CD14-positive monocyte (primary cell): ENCODE measurements around the gene BCAS1. TPM values are rescaled to one million over a fixed set of nuclear protein-coding genes. Genes with fewer than 3 reads are reported as not detected.
"Not testable (repeated sequence)": the region's sequence is repeated elsewhere in the genome, so short reads cannot be mapped to it uniquely, and the experiment has no call there.

ENCODE experiments used
- DNase-seq, 3 donors: peaks; one replicate each; pipeline ENCODE4 v3.0.0-alpha.2; 2011 to 2022
- H2AFZ ChIP-seq: 2 replicates; pipeline ENCODE4 v1.6.0; 2012; ENCODE audit warnings: mild to moderate bottlenecking, low read depth, low read length, inconsistent platforms; ENCODE audit not compliant: insufficient read depth, poor library complexity, severe bottlenecking
- H3K27ac ChIP-seq, 2 donors: 1 replicate in 1 of 2; 2 replicates in 1 of 2; pipeline ENCODE4 v1.5.1; 2012 to 2013; ENCODE audit warnings: low read length in 2 of 2, control low read depth in 1 of 2, inconsistent platforms in 1 of 2, low read depth in 1 of 2, mild to moderate bottlenecking in 1 of 2
- H3K27me3 ChIP-seq, 2 donors: one replicate each; pipeline versions ENCODE4 v1.6.0 to v1.6.1; 2011 to 2013; ENCODE audit warnings: low read length in 2 of 2; ENCODE audit not compliant: control insufficient read depth in 2 of 2, insufficient read depth in 2 of 2
- H3K36me3 ChIP-seq, 2 donors: replicated peaks in 1 of 2; 1 replicate in 1 of 2; 2 replicates in 1 of 2; pipeline versions ENCODE4 v1.5.1 to v1.6.1; 2012 to 2013; ENCODE audit warnings: low read length in 2 of 2, control low read depth in 1 of 2, inconsistent platforms in 1 of 2, mild to moderate bottlenecking in 1 of 2; ENCODE audit not compliant: insufficient read depth in 2 of 2, control insufficient read depth in 1 of 2
- H3K4me1 ChIP-seq, 2 donors: 1 replicate in 1 of 2; 2 replicates in 1 of 2; pipeline versions ENCODE4 v1.5.1 to v1.6.1; 2012 to 2013; ENCODE audit warnings: low read length in 2 of 2, control low read depth in 1 of 2, inconsistent platforms in 1 of 2, mild to moderate bottlenecking in 1 of 2, moderate library complexity in 1 of 2; ENCODE audit not compliant: insufficient read depth in 2 of 2, control insufficient read depth in 1 of 2
- H3K4me2 ChIP-seq: replicated peaks from 2 replicates; pipeline ENCODE3; 2012; ENCODE audit warnings: low read length, moderate library complexity, mild to moderate bottlenecking; ENCODE audit not compliant: poor library complexity, severe bottlenecking; ENCODE audit errors: extremely low read depth
- H3K4me3 ChIP-seq, 3 experiments: fragments of 200-600 bp in 1 of 3; sonication (generic) in 1 of 3; replicated peaks in 1 of 3; 1 replicate in 2 of 3; 2 replicates in 1 of 3; pipeline ENCODE4 v1.5.1; 2011 to 2013; ENCODE audit warnings: low read length in 3 of 3, mild to moderate bottlenecking in 3 of 3, control low read depth in 2 of 3, low read depth in 2 of 3, inconsistent platforms in 1 of 3, moderate library complexity in 1 of 3
- H3K79me2 ChIP-seq: 2 replicates; pipeline ENCODE4 v1.6.0; 2012; ENCODE audit warnings: mild to moderate bottlenecking, control low read depth, inconsistent platforms, low read length, moderate library complexity; ENCODE audit not compliant: insufficient read depth
- H3K9ac ChIP-seq: 2 replicates; pipeline ENCODE4 v1.6.0; 2017; ENCODE audit warnings: low read length, mild to moderate bottlenecking; ENCODE audit not compliant: insufficient read depth, poor library complexity, severe bottlenecking
- H3K9me3 ChIP-seq, 2 donors: replicated peaks in 1 of 2; 1 replicate in 1 of 2; 2 replicates in 1 of 2; pipeline versions ENCODE4 v1.5.1 to v1.6.1; 2012 to 2013; ENCODE audit warnings: low read length in 2 of 2, control low read depth in 1 of 2; ENCODE audit not compliant: control insufficient read depth in 1 of 2, insufficient read depth in 1 of 2
- H4K20me1 ChIP-seq: 2 replicates; pipeline ENCODE4 v1.6.0; 2012; ENCODE audit warnings: mild to moderate bottlenecking, low read length, control low read depth, moderate library complexity; ENCODE audit not compliant: insufficient read depth
- H3K27ac Mint-ChIP-seq, 7 donors: one replicate each; pipeline ENCODE4 v1.8.0; 2020; ENCODE audit warnings: mild to moderate bottlenecking in 7 of 7, mixed read lengths in 7 of 7, moderate library complexity in 6 of 7, inconsistent platforms in 2 of 7
- H3K27me3 Mint-ChIP-seq, 3 donors: one replicate each; pipeline ENCODE4 v1.8.0; 2021 to 2022; ENCODE audit warnings: low read depth in 3 of 3, mild to moderate bottlenecking in 3 of 3, mixed read lengths in 3 of 3, moderate library complexity in 3 of 3, inconsistent platforms in 1 of 3
- H3K36me3 Mint-ChIP-seq, 2 donors: one replicate each; pipeline ENCODE4 v1.8.0; 2020; ENCODE audit warnings: mixed read lengths in 2 of 2, inconsistent platforms in 1 of 2, mild to moderate bottlenecking in 1 of 2
- H3K4me1 Mint-ChIP-seq: one replicate; pipeline ENCODE4 v1.8.0; 2020; ENCODE audit warnings: mild to moderate bottlenecking, mixed read lengths
- H3K4me3 Mint-ChIP-seq, 2 donors: one replicate each; pipeline ENCODE4 v1.8.0; 2020; ENCODE audit warnings: mild to moderate bottlenecking in 2 of 2, mixed read lengths in 2 of 2, moderate library complexity in 1 of 2
- H3K9me3 Mint-ChIP-seq, 7 donors: one replicate each; pipeline ENCODE4 v1.8.0; 2020 to 2022; ENCODE audit warnings: mixed read lengths in 7 of 7, mild to moderate bottlenecking in 6 of 7, moderate library complexity in 6 of 7, inconsistent platforms in 2 of 7
- WGBS: methylation state at CpG from one replicate; pipeline ENCODE4 v1.1.5; 2013; ENCODE audit warnings: missing lambda C conversion rate; ENCODE audit not compliant: insufficient coverage; 5-methylcytosine and 5-hydroxymethylcytosine counted together
- intact Hi-C, 2 donors: fragments of 100-400 bp; cut with micrococcal nuclease; formaldehyde crosslinking; loops; one replicate each; pipeline versions ENCODE4 v1.15.0 to v1.15.1; 2023
- polyA plus RNA-seq, 3 donors: library from polyadenylated mRNA; depleted of rRNA in 1 of 3; unstranded in 2 of 3; stranded (reverse) in 1 of 3; fragments of 300-500 nt in 2 of 3; fragments of >200 nt in 1 of 3; fragmentation: Illumina TruSeq in 2 of 3; gene quantifications; 1 replicate in 2 of 3; 2 replicates in 1 of 3; pipeline ENCODE4 v1.2.3, GENCODE V29; 2012 to 2021
- TF ChIP-seq, protein P1 (sequence below): fragments of 200-600 bp; IDR thresholded peaks from one replicate; pipeline ENCODE4 v1.8.0; 2022; ENCODE audit warnings: antibody characterized with exemption, mild to moderate bottlenecking

Gene BCAS1
- polyA plus RNA-seq, 3 donors, result 0.01 to 0.02 TPM; not detected in 1

DNA sequence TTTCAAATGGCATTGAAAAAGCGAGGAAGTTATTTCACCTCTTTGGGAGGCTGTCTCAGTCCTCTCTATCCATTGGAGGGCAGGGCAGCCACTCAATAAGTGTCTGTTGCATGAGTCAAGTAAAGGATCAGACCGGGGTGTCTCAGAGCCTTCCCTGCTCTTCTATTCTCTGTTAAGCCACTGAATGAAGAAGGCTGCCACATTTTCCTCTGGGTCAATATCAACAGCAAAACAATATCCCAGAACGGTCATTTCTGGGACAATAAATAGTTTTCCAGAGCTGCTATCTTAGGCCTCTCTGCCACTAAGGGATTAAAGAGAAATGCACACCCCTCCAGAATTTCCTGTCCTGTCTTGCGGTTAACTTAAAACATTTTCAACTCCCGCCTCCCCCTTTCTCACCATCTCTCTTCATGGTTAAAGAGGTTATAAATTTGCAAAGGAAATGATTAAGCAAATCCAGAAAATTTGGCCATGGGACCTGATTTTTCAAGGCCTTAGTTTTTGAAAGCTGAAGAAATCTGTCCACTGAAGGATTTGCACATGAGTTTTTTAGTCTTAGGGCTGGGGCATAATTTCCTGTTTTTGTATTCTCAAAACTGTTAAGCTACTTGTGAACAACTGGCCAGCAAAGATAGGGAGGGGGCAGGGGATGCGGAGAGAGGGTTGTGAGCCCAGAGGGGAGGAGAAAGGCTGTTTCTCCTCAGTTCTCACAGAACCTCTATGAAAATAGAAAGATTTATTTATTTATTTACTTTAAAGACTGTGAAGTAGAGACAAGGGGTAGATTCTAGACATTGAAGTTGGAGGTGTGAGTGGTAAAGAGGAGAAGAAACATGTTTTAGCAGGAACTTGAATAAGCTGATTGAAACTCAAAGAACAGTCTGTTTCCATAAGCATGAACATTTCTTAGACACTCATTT lies 135.7 kb downstream of the BCAS1 start:
- no peaks in the 10 kb centered on the region for H3K36me3 ChIP-seq
- peak overlapping the region; percentile 88 to 96 (median 92) for H3K27ac Mint-ChIP-seq
- H3K79me2 ChIP-seq, result no peaks in the 10 kb centered on the region
- H3K4me3 ChIP-seq, result peak overlapping the region in 1 of 3 experiments; percentile 45
- H3K4me1 ChIP-seq, result peaks cover 78 to 92% of the 10 kb centered on the region in 2 donors
- no peaks in the 10 kb centered on the region for H3K9me3 ChIP-seq
- intact Hi-C loops, result loop anchor here (10.0 kb wide), 2 partner anchors 90 to 200 kb away; no protein-coding TSS in a partner anchor
- no peaks in the 10 kb centered on the region for H3K27me3 ChIP-seq
- H3K4me1 Mint-ChIP-seq, result peaks cover 87% of the 10 kb centered on the region
- peak overlapping the region; percentile 33 for H3K9ac ChIP-seq
- peak overlapping the region; percentile 78 to 90 for H3K27ac ChIP-seq
- H3K27me3 Mint-ChIP-seq, result peaks cover 0 to 2% (median 2%) of the 10 kb centered on the region in 3 donors
- WGBS, result 0% methylated on average over 1 of the region's 6 CpGs
- peaks cover 0 to 2% (median 0%) of the 10 kb centered on the region in 7 donors for H3K9me3 Mint-ChIP-seq
- no peaks in the 10 kb centered on the region for H4K20me1 ChIP-seq
- peak overlapping the region; percentile 37 for H3K4me2 ChIP-seq
- H3K36me3 Mint-ChIP-seq, result peaks cover 0 to 4% of the 10 kb centered on the region in 2 donors
- TF ChIP-seq, protein P1, sequence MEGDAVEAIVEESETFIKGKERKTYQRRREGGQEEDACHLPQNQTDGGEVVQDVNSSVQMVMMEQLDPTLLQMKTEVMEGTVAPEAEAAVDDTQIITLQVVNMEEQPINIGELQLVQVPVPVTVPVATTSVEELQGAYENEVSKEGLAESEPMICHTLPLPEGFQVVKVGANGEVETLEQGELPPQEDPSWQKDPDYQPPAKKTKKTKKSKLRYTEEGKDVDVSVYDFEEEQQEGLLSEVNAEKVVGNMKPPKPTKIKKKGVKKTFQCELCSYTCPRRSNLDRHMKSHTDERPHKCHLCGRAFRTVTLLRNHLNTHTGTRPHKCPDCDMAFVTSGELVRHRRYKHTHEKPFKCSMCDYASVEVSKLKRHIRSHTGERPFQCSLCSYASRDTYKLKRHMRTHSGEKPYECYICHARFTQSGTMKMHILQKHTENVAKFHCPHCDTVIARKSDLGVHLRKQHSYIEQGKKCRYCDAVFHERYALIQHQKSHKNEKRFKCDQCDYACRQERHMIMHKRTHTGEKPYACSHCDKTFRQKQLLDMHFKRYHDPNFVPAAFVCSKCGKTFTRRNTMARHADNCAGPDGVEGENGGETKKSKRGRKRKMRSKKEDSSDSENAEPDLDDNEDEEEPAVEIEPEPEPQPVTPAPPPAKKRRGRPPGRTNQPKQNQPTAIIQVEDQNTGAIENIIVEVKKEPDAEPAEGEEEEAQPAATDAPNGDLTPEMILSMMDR, result no peak
- DNase-seq, result peak in 2 of 3 donors; percentile 76 to 83
- peak overlapping the region; percentile 37 for H2AFZ ChIP-seq
- peak overlapping the region in 1 of 2 donors; percentile 54 for H3K4me3 Mint-ChIP-seq

GRCh38 chr20:53933232-53933846 lies 137.1 kb downstream of the BCAS1 start:
- no peaks in the 10 kb centered on the region for H3K36me3 ChIP-seq
- Mint-ChIP-seq H3K36me3 (peaks cover 0 to 6% of the 10 kb centered on the region in 2 donors), H3K4me1 (peaks cover 80% of the 10 kb centered on the region), H3K27me3 (peaks cover 2% of the 10 kb centered on the region in 3 donors), H3K4me3 (no peak overlapping the region), H3K27ac (peak overlapping the region in 6 of 7 donors; percentile 26 to 96 (median 86)), H3K9me3 (peaks cover 0 to 2% (median 0%) of the 10 kb centered on the region in 7 donors)
- no peaks in the 10 kb centered on the region for H3K79me2 ChIP-seq
- no CpG with 5 or more reads among the region's 2 CpGs for WGBS
- no peaks in the 10 kb centered on the region for H3K9me3 ChIP-seq
- peaks cover 73 to 86% of the 10 kb centered on the region in 2 donors for H3K4me1 ChIP-seq
- no peak overlapping the region for H2AFZ ChIP-seq
- no peak for DNase-seq
- no peak overlapping the region for H3K9ac ChIP-seq
- H4K20me1 ChIP-seq, result no peaks in the 10 kb centered on the region
- H3K4me2 ChIP-seq, result no peak overlapping the region
- no peaks in the 10 kb centered on the region for H3K27me3 ChIP-seq
- peak overlapping the region in 1 of 3 experiments; percentile 5 for H3K4me3 ChIP-seq
- intact Hi-C loops, result loop anchor here (10.0 kb wide), 2 partner anchors 89 to 199 kb away; no protein-coding TSS in a partner anchor
- TF ChIP-seq, protein P1, result no peak
- H3K27ac ChIP-seq, result peak overlapping the region in 1 of 2 donors; percentile 90

- not testable (repeated sequence) for H3K27ac ChIP-seq, H3K27me3 ChIP-seq, H3K36me3 ChIP-seq, H3K9ac ChIP-seq, H3K36me3 Mint-ChIP-seq, H2AFZ ChIP-seq, H3K4me3 ChIP-seq, H3K27ac Mint-ChIP-seq, H3K4me2 ChIP-seq, H3K27me3 Mint-ChIP-seq, DNase-seq, H3K4me3 Mint-ChIP-seq, H4K20me1 ChIP-seq, H3K9me3 Mint-ChIP-seq, H3K79me2 ChIP-seq, H3K9me3 ChIP-seq
- intact Hi-C loops, result loop anchor here (10.0 kb wide), 2 partner anchors 88 to 198 kb away; no protein-coding TSS in a partner anchor
- H3K4me1 ChIP-seq, result peaks cover 67 to 84% of the 10 kb centered on the region in 2 donors
- no CpG with 5 or more reads among the region's 5 CpGs for WGBS
- peaks cover 74% of the 10 kb centered on the region for H3K4me1 Mint-ChIP-seq
Measured at GRCh38 chr20:53932655-53933192, 137.7 kb downstream of the BCAS1 start.
